Islet of Langerhans (tissue), 1 donor: Measurements from ENCODE around the gene ZBTB46.
"Not testable (repeated sequence)": the region's sequence is repeated elsewhere in the genome, so short reads cannot be mapped to it uniquely, and the experiment has no call there.

Source experiments
- FAIRE-seq: peaks from one replicate; lab custom pipeline; 2011; peaks lifted over from hg19 to GRCh38; lab: Jason Lieb, UNC

The ZBTB46 gene

DNA sequence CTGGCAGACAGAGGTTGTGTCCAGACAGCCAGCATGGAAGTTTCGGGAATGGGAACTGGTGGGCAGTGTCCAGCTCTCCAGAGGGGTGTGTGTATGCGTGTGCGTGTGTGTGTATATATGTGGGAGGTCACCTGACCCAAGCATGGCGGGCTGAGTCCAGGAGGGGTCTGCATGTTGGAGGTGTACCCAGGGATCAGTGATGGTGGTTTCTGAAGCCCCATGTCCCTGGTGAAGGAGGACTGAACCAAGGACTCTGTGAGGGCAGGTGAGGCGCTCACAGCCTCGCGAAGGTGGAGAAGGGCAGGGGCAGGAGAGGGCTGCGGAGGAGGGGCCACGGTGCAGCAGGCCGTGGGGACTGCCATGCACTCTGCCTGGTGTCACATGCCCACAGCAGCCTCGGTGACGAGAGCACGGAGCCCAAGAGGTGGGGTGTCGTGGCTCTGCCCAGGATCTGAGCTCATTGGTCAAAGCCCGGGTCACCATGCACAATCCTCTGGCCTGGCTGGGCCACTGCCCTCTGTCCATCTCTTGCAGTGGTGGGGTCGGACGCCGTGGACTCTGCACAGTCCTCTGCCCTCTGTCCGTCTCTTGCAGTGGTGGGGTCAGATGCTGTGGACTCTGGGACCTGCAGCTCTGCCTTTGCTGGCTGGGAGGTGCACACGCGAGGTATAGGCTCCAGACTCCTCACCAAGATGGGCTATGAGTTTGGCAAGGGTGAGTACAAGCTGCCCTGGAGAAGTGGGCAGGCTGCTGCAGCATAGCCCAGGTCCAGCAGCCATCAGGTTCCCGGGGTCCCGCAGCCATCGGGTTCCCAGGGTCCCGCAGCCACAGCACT, 96.7 kb downstream of the ZBTB46 start:
- FAIRE-seq: no peak

DNA sequence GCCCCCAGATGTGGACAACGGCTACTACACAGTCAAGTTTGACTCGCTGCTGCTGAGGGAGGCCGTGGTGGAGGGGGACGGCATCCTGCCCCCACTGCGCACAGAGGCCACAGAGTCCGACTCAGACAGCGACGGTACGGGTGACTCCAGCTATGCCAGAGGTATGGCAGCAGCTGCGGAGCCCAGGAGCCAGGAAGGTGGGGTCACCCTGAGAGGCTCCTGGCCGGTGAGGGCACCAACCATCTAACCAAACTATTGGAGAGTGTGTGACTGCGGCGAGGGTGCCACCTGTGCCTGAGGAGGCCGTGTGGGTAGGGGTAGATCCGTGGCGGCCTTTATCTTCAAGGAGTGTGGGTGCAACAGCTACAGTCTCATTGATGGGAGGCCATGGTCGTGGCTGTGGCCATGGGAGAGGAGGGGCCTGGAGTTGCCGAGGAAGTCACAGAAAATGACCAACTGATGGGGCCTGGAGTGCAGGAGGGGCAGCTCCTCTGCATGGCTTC, 97.4 kb downstream of the ZBTB46 start:
- no peak for FAIRE-seq

DNA sequence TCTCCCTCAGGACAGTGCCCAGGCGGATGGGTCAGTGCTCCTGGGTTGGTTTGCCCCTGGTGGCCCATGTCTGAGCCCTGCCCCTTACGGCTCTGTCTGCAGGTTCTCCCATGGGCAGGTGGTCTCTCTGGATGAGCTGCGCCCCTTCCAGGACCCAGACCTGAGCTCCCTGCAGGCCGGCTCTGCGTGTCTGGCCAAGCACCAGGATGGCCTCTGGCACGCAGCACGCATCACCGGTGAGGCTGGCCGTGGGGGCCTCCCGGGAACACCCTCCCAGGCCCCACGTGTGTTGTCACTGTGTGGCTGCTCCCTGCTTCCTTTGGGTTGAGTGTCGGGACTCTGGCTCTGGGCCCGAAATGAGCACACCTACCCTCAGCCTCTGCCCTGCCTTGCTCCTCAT, 97.9 kb downstream of the ZBTB46 start:
- no peak for FAIRE-seq

DNA sequence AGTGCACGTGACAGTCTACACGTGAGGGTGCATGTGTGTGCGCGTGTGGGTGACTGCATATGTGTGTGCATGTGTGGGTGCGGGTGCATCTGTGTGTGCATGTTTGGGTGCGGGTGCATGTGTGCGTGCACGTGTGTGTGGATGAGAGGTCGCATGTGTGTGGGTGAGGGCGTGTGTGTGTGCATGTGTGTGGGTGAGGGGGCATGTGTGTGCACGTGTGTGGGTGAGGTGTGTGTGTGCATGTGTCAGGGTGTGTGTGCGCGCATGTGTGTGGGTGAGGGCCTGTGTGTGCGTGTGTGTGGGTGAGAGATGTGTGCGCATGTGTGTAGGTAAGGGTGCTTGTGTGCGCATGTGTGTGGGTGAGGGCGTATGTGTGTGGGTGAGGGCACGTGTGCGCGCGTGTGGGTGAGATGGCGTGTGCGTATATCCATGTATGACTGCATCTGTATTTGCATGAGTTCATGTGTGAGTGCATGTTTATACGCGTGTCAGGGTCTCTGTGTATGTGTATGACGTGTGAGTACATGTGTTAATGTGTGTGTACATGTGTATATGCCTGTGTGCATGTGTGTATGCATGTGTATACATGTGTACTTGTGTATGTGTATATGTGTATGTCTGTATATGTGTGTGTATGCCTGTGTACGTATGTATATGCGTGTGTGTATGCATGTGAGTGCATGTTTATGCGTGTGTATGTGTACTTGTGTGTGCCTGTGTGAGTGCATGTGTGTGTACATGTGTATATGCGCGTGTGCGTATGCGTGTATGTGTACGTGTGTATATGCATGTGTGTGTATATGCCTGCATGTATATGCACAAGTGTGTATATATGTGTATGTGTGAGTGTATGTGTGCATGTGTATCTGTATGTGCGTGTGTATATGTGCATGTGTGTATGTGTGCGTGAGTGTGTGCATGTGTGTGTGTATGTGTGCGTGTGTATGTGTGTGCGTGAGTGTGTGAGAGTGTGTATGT, 98.7 kb downstream of the ZBTB46 start:
- FAIRE-seq: no peak

DNA sequence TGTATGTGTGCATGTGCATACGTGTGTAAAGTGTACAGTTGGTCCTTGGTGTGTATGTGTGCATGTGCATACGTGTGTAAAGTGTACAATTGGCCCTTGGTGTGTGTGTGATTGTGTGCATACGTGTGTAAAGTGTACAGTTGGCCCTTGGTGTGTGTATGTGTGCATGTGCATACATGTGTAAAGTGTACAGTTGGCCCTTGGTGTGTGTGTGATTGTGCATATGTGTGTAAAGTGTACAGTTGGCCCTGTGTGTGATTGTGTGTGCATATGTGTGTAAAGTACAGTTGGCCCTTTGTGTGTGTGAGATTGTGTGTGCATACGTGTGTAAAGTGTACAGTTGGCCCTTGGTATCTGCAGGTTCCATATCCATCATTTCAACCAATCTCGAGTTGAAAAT, 99.7 kb downstream of the ZBTB46 start:
- no peak for FAIRE-seq

DNA sequence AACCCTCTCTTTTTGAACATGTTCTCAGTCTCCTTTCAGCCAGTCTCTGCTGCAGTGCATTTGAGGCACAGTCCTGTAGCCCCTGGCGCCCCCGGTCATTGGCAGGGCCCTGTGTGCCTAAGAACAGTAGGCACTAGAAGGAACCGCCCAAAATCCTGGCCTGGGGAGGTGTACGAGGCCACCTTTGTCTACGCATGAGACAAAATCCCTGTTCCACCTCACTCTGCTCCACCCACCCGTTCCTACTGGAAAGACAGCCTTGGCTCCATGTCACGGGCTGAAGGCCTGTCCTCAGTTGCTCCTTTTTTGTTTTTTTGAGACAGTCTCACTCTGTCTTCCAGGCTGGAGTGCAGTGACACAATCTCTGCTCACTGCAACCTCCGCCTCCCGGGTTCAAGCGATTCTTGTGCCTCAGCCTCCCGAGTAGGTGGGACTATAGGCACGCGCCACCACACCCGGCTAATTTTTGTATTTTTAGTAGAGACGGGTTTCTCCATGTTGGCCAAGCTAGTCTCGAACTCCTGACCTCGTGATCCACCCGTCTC, 100.8 kb downstream of the ZBTB46 start:
- FAIRE-seq: not testable (repeated sequence)

DNA sequence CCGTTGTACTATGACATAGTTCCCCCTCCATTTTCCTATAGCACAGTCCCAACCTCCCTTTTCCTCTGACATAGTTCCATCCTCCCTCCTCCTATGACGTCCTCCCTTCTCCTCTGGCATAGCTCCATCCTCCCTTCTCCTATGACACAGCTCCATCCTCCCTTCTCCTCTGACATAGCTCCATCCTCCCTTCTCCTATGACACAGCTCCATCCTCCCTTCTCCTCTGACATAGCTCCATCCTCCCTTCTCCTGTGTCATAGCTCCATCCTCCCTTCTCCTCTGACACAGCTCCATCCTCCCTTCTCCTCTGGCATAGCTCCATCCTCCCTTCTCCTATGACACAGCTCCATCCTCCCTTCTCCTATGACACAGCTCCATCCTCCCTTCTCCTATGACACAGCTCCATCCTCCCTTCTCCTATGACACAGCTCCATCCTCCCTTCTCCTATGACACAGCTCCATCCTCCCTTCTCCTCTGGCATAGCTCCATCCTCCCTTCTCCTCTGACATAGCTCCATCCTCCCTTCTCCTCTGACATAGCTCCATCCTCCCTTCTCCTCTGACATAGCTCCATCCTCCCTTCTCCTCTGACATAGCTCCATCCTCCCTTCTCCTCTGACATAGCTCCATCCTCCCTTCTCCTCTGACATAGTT, 108.0 kb downstream of the ZBTB46 start:
- not testable (repeated sequence) for FAIRE-seq

DNA sequence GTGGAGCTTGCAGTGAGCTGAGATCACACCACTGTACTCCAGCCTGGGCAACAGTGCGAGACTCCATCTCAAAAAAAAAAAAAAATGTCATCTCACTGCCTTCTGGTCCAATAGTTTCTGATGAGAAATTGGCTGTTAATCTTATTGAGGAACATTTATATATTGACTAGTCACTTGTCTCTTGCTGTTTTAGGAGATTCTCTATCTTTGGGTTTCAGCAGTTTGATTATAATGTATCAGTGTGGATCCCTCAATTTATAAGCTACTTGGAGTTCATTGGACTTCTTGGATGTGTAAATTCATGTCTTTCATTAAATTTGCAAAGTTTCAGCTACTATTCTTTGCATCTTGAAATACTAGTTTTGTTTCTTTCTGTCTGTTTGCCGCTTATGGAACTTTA, 112.1 kb downstream of the ZBTB46 start:
- FAIRE-seq: no peak

DNA sequence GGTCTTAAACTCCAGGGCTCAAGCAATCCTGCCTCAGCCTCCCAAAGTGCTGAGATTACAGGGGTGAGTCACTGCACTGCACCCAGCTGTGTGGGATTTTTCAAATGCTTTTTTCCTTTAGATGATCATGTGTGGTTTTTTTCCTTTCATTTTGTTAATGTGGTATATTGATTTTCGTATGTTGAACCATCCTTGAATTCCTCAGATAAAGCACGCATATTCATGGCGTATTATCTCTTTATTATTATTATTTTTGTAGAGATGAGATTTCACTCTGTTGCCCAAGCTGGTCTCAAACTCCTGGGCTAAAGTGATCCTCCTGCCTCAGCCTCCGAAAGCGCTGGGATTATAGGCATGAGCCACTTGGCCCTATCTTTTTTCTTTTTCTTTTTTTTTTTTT, 116.2 kb downstream of the ZBTB46 start:
- no peak for FAIRE-seq

DNA sequence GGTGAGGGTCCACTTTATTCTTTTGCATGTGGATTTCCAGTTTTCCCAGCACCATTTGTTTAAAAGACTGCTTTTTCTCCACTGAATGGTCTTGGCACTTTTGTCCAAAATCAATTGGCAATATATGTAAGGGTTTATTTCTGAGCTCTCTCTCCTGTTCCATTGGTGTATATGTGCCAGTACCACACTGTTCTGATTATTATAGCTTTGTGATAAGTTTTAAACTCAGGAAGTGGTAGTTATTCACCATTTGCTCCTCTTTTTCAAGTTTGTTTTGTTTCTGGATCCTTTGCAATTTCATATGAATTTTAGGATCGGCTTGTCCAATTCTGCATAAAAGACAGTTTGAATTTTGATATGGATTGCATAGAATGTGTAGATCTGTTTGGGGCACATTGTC, 118.9 kb downstream of the ZBTB46 start:
- no peak for FAIRE-seq

DNA sequence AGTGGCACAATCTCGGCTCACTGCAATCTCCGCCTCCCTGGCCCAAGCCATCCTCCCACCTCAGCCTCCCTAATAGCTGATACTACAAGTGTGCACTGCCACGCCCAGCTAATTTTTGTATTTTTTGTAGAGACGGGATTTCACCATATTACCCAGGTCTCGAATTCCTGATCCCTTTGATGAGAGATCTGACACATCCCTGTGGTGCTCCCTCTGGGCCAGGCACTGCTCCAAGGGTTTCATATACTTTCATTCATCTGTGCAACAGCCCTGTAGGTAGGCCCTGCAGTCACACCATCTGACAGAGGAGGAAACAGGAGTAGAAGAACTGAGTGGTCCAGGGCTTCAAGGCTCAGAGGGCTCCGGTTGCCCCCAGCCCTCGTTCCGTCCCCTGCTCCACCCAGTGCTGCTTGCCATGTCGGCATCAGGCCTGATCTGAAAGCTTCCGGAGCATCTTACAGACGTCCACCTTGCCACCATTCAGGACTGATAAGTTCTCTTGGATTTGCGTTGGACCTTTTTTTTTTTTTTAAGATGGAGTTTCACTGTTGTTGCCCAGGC, 119.9 kb downstream of the ZBTB46 start:
- FAIRE-seq: no peak

DNA sequence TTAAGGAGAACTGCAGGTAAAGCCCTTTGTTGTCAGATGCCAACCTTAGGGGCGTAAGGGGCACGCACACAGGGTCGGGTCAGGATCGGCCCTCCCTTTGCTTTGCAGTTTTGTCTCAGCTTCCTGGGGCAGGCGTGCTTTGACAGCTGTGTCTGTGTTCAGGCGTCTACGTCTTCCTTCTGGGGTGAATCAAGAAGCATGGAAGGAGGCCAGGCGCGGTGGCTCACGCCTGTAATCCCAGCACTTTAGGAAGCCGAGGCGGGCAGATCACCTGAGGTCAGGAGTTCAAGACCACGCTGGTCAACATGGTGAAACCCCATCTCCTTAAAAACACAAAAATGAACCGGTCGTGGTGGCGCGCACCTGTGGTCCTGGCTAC, 121.9 kb downstream of the ZBTB46 start:
- no peak for FAIRE-seq

DNA sequence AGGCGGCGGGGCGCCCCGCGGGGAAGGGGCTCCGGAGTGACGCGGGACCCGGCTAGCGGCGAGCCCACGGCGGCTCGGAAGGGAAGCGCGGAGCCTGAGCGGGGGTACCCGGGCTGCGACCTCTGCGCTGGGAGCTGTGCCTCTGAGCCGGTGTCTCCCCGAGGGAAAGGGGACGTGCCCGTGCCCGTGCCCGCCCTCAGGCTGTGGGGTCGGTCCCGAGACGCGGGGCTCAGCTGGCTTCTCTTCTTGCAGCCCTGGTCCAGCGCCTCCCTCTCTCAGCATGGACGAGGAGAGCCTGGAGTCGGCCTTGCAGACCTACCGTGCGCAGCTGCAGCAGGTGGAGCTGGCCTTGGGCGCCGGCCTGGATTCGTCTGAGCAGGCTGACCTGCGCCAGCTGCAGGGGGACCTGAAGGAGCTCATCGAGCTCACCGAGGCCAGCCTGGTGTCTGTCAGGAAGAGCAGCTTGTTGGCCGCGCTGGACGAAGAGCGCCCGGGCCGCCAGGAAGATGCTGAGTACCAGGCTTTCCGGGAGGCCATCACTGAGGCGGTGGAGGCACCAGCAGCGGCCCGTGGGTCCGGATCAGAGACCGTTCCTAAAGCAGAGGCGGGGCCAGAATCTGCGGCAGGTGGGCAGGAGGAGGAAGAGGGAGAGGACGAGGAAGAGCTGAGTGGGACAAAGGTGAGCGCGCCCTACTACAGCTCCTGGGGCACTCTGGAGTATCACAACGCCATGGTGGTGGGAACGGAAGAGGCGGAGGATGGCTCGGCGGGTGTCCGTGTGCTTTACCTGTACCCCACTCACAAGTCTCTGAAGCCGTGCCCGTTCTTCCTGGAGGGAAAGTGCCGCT, 122.5 kb downstream of the ZBTB46 start:
- FAIRE-seq: no peak

DNA sequence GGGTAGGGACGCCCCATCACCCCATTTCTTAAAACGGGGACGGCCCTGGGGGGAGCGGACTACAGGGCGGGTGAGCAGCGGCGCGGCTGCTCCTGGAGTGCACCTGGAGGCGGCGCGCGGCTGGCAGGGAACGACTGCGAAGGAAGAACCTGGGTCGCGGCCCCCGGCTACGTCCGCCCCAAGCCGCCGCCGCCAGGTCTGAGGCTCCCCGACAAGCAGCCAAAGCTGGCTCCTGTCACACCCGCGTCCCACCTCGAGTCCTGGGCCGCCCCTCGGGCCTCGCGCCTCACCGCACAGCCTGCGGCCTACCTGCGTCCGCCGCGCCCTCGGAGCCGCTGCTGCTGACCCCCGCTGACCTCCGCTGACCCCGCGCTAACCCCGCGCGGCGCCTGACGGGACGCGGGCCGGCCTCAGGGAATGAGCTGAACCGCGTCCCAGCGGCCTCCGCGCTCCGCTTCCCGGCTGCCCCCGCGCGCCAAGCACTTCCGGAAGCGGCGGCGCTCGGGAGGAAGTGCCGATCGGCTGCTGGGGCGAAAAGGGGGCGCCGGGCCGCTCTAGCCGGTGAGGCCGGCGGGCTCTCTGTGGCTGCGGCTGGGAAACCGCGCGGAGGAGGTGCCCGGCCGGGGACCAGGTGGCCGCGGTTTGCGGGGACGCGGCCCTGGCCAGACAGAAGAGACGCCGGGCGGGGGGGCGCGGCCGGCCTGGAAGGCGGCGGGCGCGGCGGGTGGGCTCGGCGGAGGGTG, 123.3 kb downstream of the ZBTB46 start, which contains the start of the genes ARFRP1 and ZGPAT:
Gene ARFRP1 (minus strand): TSS at position 419 of the 743 bp plus-strand sequence. CDS start 885 bp downstream, outside the sequence.
Gene ZGPAT (plus strand): TSS at position 482 of the 743 bp plus-strand sequence. CDS start 542 bp downstream, outside the sequence.
- no peak for FAIRE-seq

DNA sequence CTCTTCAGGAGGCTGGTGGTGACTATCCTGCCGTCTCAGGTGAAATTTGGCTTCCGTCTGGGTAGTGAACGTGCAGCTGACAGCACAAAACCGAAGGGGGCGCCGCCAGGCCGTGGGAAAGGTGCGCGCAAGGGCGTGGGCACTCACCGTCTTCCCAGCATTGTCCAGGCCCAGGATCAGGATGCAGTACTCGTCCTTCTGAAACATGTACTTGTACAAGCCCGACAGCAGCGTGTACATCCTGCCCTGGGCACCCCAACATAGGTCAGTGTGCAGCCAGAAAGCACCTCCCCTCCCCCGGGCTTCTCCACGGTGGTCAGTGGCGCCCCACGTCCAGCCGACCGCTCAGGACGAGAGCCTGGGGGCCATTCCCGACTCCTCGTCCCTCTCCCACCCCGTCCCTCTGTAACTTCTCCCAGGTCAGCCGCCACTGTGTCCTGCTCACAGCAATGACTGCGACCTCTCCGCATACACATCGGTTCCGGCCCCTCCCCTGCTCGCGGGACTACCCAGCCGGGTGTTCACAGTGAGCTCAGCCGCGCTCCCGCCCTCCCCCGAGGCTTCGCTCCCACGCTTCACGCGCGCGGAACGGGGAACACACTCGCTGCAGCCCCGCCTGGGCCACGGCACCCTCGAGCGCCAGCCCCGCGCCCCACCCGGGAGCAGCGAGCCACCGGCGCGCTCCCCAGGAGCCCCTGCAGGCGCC, 124.1 kb downstream of the ZBTB46 start:
- FAIRE-seq: no peak

DNA sequence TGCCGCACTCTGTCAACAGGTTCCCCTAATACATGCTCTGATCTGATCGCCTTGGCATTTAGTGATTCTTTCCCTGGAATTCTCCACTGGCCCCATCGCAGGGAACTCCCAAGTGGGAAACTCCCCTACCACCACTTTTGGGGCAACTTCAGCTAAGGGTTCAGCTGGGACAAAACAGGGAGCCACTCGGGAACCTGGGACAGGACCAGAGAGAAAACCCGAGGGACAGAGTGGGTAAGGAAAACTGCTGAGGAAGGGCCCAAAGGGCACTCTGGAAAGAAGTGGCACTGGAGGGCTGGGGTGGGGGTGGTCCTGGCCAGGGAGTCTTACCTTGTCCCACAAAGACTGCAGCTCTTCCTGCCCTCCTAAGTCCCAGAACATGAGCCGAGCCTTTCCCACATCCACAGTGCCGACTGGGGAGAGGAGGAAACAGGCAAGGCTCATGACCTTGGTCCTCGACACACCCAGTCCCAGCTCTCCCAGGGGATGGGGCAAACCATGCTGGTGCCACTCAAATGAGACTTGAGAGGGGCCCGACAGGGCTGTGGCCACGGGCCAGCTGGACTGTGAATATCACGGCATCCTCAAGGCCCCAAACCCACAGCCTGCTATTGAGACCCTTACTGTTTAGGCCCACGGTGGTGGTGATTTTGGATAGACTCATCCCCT, 124.9 kb downstream of the ZBTB46 start:
- no peak for FAIRE-seq

DNA sequence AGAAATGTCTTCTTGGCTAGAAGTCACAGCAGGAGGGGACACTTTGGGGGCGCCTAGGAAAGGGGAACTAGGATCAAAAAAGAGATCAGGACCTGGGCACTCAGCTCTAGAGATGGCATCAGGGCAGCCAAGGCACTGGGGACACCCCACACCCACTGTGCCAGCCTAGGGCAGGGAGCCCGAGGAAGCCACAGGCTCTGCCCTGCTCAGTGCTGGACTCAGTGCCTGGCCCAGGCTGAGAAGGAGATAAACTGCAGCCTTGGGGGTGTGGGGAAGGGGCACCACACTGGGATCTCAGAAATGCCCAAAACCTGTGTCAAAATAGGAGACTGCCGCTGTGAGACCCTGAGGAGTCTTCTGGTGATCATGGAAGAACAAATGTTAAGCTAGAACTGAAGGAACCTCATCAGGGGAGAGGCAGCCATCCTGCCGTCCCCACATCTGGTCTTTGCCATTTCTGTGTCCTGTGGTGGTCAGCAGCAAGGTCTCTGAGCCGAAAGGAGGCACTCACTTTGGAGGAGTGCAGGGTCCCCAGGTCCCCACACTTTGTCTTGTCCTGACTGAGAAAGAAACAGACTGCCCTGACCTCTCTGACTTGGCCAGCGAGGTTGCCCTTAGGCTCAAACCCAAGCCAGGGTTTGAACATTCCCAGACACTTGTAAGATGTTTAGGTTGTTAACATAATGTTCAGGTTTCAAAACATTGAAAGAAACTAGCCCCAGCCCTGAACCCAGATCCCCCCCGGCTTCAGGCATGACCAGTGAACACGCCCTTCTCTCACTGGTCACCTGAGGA, 125.6 kb downstream of the ZBTB46 start:
- FAIRE-seq: no peak

DNA sequence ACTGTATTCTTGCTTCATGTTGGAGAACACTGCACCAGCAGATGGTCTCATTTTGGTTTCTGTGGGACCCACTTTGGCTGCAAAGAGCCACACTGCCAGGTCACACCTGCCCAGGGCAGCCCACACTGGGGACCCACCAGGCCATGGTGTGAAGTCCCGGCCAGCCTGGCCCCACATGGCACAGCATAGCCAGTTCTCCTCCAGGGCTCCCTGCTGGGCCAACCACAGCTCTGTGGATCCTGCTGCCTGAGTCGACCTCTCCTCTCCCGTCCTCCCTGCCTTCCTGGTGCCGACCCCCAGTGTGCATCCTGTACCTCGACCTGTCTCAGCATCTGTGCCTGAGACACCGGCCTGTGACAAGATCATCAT, 126.3 kb downstream of the ZBTB46 start:
- no peak for FAIRE-seq
